AG10803 (cell line): ENCODE measurements around the gene ALKBH1.
"Not testable (repeated sequence)": the region's sequence is repeated elsewhere in the genome, so short reads cannot be mapped to it uniquely, and the experiment has no call there.

Experiments used
- DNase-seq: peaks from one replicate; pipeline ENCODE4 v3.0.0; 2010; ENCODE audit warnings: low read depth
- H3K4me3 ChIP-seq: 2 replicates; pipeline ENCODE4 v1.5.1; 2011; ENCODE audit warnings: mild to moderate bottlenecking, low read length, control low read depth
- CTCF ChIP-seq: conservative IDR thresholded peaks from 2 replicates; pipeline ENCODE4 v1.5.1; 2011; ENCODE audit warnings: mild to moderate bottlenecking, low read length, control low read depth, inconsistent platforms

ALKBH1 gene

DNA sequence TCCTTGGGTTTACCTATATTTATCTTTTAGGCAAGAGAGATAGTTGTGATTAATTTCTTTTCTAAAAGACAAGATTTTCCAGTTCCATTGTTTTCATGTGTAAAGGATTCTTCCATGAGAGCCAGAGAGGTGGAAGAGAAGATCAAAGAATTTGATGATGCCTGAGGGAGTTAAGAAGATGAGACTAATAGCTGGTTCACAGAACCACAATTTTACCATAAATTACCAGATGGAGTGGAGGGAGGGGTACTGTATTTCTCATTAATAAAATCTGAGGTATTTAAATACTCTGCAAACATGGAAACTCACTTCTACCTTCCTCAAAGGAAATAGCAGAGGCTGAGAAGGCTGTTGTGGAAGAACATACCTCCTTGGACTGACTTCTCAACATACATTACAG lies 34.6 kb downstream of the ALKBH1 start:
- no peak for TF ChIP-seq CTCF

DNA sequence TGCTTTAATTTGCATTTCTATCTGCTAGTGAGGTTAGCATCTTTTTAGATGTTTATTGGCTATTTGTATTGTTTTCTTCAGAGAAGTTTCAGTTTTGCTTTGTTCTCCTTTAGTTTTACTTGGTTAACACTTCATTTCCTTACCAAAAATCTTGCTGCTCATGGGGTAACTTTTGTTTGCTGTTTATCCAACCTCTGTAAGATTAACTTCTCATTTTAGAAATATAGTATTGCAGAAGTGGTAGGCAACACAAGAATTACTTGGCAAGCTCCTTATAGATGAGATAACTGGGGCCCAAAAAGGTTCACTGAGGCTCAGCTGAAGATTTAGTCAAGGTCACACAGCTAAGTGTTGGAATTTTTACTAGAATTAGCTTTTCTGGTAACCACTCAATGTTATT lies 40.5 kb downstream of the ALKBH1 start:
- no peak overlapping the region for H3K4me3 ChIP-seq
- no peak for DNase-seq
- TF ChIP-seq CTCF, result no peak

More for the DNA sequence above, 34.6 kb downstream of the ALKBH1 start:
- no peak for DNase-seq
- no peak overlapping the region for H3K4me3 ChIP-seq

DNA sequence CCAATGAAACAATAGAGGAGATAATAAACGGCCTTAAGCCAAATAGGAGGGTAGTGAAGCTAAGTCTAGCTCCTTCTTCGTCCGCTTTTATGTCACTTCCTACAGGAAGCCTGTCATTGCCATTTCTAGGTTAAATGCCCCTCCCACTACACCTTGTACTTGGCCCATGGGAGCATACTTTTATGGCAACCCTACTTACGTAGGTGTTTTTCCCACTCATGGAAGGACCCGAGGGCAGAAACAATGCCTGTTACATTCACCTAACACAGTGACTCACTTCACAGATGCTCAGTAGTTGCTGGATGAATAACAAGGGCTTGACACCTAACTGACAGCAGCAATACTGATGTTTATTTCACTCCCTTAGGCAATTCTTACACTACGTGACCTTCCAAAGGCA lies 44.5 kb downstream of the ALKBH1 start:
- no peak overlapping the region for H3K4me3 ChIP-seq
- no peak for DNase-seq
- no peak for TF ChIP-seq CTCF

DNA sequence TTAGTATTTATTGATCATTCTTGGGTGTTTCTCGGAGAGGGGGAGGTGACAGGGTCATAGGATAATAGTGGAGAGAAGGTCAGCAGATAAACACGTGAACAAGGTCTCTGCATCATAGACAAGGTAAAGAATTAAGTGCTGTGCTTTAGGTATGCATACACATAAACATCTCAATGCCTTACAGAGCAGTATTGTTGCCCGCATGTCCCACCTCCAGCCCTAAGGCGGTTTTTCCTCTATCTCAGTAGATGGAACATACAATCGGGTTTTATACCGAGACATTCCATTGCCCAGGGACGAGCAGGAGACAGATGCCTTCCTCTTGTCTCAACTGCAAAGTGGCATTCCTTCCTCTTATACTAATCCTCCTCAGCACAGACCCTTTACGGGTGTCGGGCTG lies 46.3 kb downstream of the ALKBH1 start:
- not testable (repeated sequence) for DNase-seq, H3K4me3 ChIP-seq

- DNase-seq, result no peak
- TF ChIP-seq CTCF, result no peak
- H3K4me3 ChIP-seq, result no peak overlapping the region
Measured at GRCh38 chr14:77660754-77661153, 47.1 kb downstream of the ALKBH1 start.

GRCh38 chr14:77659831-77660230 lies 48.0 kb downstream of the ALKBH1 start:
- no peak for TF ChIP-seq CTCF

GRCh38 chr14:77657280-77657679 lies 50.5 kb downstream of the ALKBH1 start:
- TF ChIP-seq CTCF, result no peak
- no peak overlapping the region for H3K4me3 ChIP-seq
- DNase-seq, result no peak

More at GRCh38 chr14:77659831-77660230, 48.0 kb downstream of the ALKBH1 start:
- no peak overlapping the region for H3K4me3 ChIP-seq
- DNase-seq, result no peak

DNA sequence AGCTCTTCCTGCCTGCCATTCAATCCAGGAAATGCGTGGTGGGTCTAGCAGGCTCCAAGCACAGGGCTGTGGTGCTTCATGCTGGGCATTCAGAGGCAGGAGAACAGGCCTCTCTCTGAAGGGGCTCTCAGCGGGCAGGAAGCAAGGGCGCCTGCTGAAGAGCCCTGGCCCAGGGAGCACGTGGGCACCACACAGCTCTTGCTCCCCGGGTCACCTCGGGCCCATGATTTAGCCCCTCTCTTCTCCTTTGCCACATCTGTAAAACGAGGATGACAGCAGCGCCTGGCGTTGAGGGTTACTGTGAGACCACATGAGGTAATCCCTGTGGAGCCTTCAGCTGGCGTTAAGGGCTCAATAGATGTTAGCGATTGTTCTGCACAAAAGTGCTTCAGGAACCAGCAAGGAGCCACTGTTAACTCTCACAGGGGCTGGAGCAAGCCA lies 53.8 kb downstream of the ALKBH1 start:
- DNase-seq, result no peak
- no peak overlapping the region for H3K4me3 ChIP-seq
- no peak for TF ChIP-seq CTCF
